Medulla oblongata (tissue), 1 donor: ENCODE results near the gene ZMIZ1.

Source experiments
- DNase-seq: peaks from one replicate; pipeline ENCODE4 v3.0.0-alpha.2; 2015; ENCODE audit errors: extremely low spot score

The ZMIZ1 gene

GRCh38 chr10:79153745-79154144 lies 85.0 kb downstream of the ZMIZ1 start:
- peak; percentile 64 for DNase-seq

DNA sequence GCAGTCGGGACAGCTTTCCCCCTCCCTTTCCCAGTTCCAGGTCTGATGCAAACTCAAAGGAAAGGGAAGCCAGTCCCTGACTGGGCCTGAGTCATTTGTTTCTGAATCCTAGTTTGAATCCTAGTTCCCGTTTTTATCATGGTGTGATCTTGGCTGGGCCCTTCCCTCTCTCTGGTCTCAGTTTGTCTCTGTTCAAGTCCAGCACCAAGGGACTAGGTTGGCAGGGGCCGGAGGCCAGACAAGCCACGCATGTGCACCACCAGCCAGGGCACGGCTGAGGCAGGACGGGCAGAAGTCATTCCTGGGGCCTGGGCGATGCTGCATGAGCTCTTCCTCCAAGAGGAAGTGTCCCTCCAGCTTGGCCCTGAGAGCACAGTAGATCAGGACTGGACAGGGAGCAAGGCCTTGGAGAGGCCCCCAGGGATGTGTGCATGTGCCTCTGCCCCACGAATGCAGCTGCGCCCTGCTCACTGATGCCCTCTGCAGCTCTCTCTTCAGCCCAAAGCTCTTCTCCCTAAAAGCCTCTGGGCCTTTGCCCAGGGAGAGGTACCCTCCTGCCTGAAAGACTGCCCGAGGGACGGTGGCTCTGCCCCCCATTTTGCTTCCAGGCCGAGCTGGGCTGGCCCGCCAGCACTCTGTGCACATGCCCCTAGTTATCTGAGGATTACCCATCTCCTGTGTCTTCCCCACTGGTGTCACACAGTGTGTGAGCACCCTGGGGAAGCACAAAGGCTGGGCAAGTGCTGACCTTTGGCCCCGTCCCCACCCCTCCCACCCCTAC lies 86.7 kb downstream of the ZMIZ1 start:
- DNase-seq, result no peak

- DNase-seq, result no peak
These were observed 87.8 kb downstream of the ZMIZ1 start for GRCh38 chr10:79156334-79157274.

GRCh38 chr10:79158004-79158340 lies 89.2 kb downstream of the ZMIZ1 start:
- DNase-seq, result no peak

DNA sequence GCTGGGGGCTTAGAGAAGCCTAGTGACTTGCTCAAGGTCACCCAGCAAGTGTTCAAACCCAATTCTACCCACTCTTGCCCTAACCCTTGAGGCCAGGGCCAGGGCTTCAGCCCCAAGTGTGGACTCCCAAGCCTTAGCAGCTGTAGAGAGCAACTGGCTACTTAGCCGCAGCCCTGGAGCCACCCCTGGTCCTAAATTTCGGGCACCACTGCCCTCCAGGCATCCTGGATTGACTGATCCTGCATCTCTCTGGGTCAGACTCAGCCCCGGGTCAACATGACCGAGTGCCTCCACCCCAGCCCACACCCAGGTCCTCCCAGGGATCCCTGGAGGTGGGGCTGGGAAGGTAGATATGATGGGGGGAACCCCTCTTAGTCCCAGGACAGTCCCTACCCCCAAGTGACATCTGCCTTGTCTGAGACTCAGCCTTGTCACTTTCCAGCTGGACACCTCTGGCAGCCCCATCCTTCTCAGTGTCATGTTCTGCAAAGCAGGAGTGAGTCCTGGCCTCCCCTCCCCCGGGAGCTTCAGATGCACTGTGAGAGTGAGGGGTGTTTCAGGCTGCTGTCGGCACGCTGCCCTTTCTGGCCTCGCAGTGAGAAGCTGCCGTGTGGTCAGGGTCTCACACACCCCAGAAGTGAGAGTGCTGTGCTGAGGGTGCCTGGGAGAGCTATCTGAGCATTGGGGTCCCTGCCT lies 89.8 kb downstream of the ZMIZ1 start:
- DNase-seq, result no peak

GRCh38 chr10:79159141-79159651 lies 90.4 kb downstream of the ZMIZ1 start:
- no peak for DNase-seq

GRCh38 chr10:79159785-79160184 lies 91.0 kb downstream of the ZMIZ1 start:
- DNase-seq, result peak; percentile 59

DNA sequence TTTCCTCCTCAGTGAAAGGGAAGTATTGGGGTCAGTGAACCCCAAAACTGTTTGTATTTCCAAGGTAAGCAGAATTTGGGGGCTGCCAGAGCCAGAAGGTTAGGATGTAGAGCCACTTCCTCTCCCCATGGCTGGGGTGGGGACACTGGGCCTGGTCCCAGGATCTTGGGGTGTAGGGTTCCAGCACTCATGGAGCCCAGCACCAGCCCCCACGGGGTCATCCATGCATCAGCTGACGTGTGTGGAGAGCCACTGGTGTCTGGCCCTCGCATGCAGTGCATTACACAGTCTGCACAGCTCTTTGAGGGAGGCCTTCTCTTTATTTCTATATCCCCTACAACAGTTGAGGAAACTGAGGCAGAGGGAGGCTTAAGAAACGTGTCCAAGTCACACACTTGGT lies 91.4 kb downstream of the ZMIZ1 start:
- DNase-seq, result no peak

DNA sequence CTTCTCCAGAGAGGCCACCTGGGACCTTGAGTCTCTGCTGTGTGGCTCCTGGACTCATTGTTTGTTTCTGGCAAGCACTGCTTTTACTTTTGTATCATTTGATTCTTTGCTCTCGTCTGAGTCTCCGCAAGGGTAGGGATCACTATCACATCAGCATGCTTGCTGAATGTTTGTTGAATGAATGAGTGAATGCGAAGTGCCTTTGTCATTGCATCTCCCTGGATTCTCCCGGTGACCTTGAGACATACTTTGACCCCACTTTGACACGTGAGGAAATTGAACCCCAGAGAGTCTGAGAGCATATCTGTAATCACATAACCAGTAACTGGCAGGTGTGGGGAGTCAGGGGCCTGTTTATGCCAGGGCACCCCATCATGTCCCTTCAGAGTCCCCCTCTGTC lies 92.8 kb downstream of the ZMIZ1 start:
- no peak for DNase-seq

- DNase-seq, result no peak
These were observed 93.3 kb downstream of the ZMIZ1 start for GRCh38 chr10:79162022-79162421.

GRCh38 chr10:79162861-79163665 lies 94.3 kb downstream of the ZMIZ1 start:
- no peak for DNase-seq

GRCh38 chr10:79163666-79163975 lies 94.9 kb downstream of the ZMIZ1 start:
- no peak for DNase-seq

- DNase-seq, result no peak
These were observed 95.3 kb downstream of the ZMIZ1 start for GRCh38 chr10:79164075-79164474.

DNA sequence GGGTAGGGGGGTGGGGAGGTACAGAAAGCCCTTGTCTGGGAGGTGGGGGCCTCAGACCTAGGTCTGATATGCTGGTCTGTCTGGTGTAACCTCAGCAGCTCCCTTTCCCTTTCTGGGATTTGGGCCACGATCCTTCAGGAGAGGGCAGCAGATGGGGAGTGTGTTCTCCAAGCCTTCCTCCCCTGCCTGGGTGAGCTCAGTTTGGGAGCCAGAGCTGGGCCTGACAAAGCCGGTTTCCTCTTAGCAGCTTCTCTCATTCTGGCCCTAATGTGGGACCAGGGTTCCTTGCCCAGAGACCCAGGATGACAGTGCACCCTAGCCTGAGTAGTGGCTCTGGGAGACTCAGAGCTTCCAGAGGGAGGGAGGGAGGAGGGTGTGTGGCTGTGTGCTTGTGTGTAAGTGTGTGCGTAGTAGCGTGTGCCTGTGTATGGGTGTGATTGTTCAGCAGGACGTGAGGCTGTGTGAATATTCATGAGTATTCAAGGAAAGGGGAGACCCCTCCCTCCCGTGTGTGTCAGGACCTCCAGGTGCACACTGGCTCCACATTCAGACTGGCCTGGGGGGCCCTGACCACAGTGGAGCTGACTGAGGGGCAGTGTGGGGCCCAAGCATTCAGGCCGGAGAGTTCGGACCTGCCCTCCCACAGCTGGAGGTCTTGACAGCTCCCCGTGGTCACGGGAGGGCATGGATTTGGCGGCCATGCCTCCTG lies 96.5 kb downstream of the ZMIZ1 start:
- peak; percentile 43 for DNase-seq

GRCh38 chr10:79166312-79166721 lies 97.6 kb downstream of the ZMIZ1 start:
- no peak for DNase-seq

DNA sequence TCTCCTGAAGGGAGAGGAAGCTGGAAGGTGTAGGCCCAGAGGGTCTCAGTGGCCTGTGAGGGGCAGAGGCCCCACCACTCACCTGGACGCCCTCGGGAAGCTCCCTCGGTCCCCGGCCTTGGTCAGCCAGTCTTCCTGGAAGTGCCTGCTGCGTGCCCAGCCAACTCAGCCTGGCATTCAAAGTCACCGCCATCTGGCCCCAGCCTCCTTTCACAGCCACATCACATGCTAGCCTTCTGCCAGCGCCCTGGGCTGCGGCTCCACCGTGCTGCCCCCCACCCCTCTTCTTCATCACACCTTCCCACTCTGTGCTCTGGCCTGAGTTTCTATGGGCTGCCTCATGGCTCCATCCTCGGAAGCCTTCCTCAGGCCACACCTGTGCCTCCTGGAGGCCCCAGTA lies 98.0 kb downstream of the ZMIZ1 start:
- DNase-seq, result peak; percentile 30

DNA sequence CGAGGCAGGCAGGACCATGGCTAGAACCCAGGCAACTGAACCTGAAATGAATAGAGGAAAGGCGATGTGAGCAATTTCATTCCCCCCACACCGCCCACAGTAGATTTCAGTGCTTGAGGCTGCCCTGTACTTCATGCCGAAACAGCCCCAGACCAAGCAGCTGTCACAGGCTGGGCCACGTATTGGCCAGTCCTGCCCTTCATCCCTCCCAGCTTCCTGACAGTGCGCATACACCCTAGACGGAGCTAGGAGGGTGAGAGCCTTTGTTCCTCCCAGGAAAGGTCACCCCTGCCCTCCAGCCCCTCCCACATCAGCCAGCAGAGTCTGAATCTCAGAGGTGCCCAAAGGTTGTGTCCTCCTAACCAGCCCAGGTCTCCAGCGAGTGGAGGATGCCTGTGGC lies 98.8 kb downstream of the ZMIZ1 start:
- DNase-seq, result no peak

GRCh38 chr10:79168210-79168609 lies 99.4 kb downstream of the ZMIZ1 start:
- no peak for DNase-seq

- DNase-seq, result no peak
These were observed 101.5 kb downstream of the ZMIZ1 start for GRCh38 chr10:79170226-79170752.

GRCh38 chr10:79170993-79171392 lies 102.2 kb downstream of the ZMIZ1 start:
- no peak for DNase-seq

GRCh38 chr10:79171504-79171903 lies 102.7 kb downstream of the ZMIZ1 start:
- no peak for DNase-seq
